Erythroblast (primary cell): Measurements from ENCODE around the gene LGALS14.

Source experiments
- GATA1 ChIP-seq: IDR thresholded peaks from 2 replicates; pipeline ENCODE4 v1.6.1; 2011; ENCODE audit warnings: low read depth, mild to moderate bottlenecking, control low read depth, low read length, moderate library complexity
- POLR2A ChIP-seq: IDR thresholded peaks from 2 replicates; pipeline ENCODE4 v1.6.1; 2011; ENCODE audit warnings: mild to moderate bottlenecking, low read length

DNA sequence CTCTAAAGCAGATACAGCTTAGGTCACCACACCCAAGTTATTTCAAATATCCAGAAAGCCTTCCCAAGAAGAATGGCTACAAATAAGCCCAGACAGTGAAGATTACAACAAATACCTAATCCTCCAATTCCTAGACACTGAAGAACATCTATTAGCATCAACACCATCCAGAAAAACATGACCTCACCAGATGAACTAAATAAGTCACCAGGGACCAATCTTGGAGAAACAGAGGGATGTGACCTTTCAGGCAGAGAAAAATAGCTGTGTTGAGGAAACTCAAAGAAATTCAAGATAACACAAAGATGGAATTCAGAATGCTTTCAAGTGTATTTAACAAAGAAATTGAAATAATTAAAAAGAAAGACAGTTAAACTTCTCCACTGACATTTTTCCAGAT is 48.5 kb downstream of the LGALS14 start:
- TF ChIP-seq POLR2A (no peak), GATA1 (no peak)
